ENCODE results near the gene ASRGL1. TPM values are rescaled to one million over a fixed set of nuclear protein-coding genes. Genes with fewer than 3 reads are reported as not detected.
"Not testable (repeated sequence)": the region's sequence is repeated elsewhere in the genome, so short reads cannot be mapped to it uniquely, and the experiment has no call there.

ASRGL1 gene
- polyA plus RNA-seq, 2 of the 4 experiments (the other 2 are of a cell fraction) = 12.7 to 19.5 TPM

DNA sequence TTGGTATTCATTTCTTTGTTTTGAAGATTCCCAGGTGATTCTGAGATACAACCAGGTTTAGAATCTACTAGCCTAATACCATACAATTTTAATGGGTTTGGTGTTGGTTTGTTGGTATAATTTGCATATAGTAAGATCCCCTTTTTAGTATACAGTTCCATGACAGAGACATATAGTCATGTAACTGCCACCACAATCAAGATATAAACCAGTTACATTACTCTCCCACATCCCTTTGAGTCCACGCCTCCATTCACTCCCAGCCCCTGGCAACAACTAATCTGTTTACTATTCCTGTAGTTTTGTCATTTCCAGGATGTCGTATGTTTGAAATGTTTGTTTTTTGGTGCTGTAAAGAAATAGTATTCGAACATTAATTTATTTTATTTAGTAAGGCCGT lies 4.3 kb downstream of the ASRGL1 start:
- DNase-seq (ENCODE audit: low read depth in 1 of 2, low spot score in 1 of 2) = no peak
- H3K4me1 ChIP-seq = no peaks in the 10 kb centered on the region
- 56% methylated on average over 4 of the region's 4 CpGs for WGBS (ENCODE audit: missing lambda C conversion rate)
- H3K4me2 ChIP-seq = no peak overlapping the region
- CTCF ChIA-PET = interaction anchor here (0.6 to 5.6 kb wide), 10 partner anchors 13 to 561 kb away, joined by 4 to 31 read pairs (median 7); no protein-coding TSS in a partner anchor
- no peak for ATAC-seq
- no peaks in the 10 kb centered on the region for H3K9me3 ChIP-seq
- TF ChIP-seq HDAC2 (IDR thresholded peaks at IDR 0.05) = no peak
- TF ChIP-seq EHMT2 (IDR thresholded peaks at IDR 0.05; ENCODE audit: low read depth) = no peak
- no peak for TF ChIP-seq JUN (IDR thresholded peaks at IDR 0.05)
- TF ChIP-seq KDM5A (IDR thresholded peaks at IDR 0.05) = no peak
- no peak for TF ChIP-seq EP300 (IDR thresholded peaks at IDR 0.05)
- no peak for TF ChIP-seq NPAS2 (CRISPR knock-in tag; IDR thresholded peaks at IDR 0.05; ENCODE audit: borderline replicate concordance)
- no peak for TF ChIP-seq RARB (CRISPR knock-in tag; IDR thresholded peaks at IDR 0.05)
- TF ChIP-seq HEYL (CRISPR knock-in tag; IDR thresholded peaks at IDR 0.05) = no peak
- TF ChIP-seq CBX8 (IDR thresholded peaks at IDR 0.05) = no peak
- no peak for TF ChIP-seq CHD2 (IDR thresholded peaks at IDR 0.05; ENCODE audit: low read length, partially characterized antibody)
- no peak for FAIRE-seq
- no peak overlapping the region for H3K27ac ChIP-seq
- H3K4me3 ChIP-seq = no peak overlapping the region
- POLR2A ChIA-PET = interaction anchor here (0.7 kb wide), 1 partner anchor 487 kb away, joined by 7 read pairs; no protein-coding TSS in a partner anchor

- H3K27ac ChIP-seq; H3K4me3 ChIP-seq; ATAC-seq; H3K4me1 ChIP-seq; FAIRE-seq; H3K4me2 ChIP-seq; POLR2A ChIA-PET; H3K9me3 ChIP-seq; DNase-seq (ENCODE audit: low read depth in 1 of 2, low spot score in 1 of 2): not testable (repeated sequence)
- 89% methylated on average over 7 of the region's 7 CpGs for WGBS (ENCODE audit: missing lambda C conversion rate)
- CTCF ChIA-PET = interaction anchor here (0.6 to 1.4 kb wide), 3 partner anchors 32 to 71 kb away, joined by 3 to 4 read pairs (median 3); no protein-coding TSS in a partner anchor
Measured at GRCh38 chr11:62343646-62344190, 6.5 kb downstream of the ASRGL1 start.

GRCh38 chr11:62344210-62344609 lies 7.0 kb downstream of the ASRGL1 start:
- POLR2A ChIA-PET = no interaction called here
- H3K27ac ChIP-seq = no peak overlapping the region
- ATAC-seq (no peak), DNase-seq (ENCODE audit: low read depth in 1 of 2, low spot score in 1 of 2) (no peak), FAIRE-seq (no peak)
- TF ChIP-seq RNF2 (IDR thresholded peaks at IDR 0.05; ENCODE audit: borderline replicate concordance, low read depth) (no peak), FOXS1 (CRISPR knock-in tag; IDR thresholded peaks at IDR 0.05) (no peak), PBX3 (IDR thresholded peaks at IDR 0.05) (no peak), ZSCAN20 (CRISPR knock-in tag; IDR thresholded peaks at IDR 0.05) (no peak), PHF8 (IDR thresholded peaks at IDR 0.05; ENCODE audit: borderline replicate concordance, low read depth) (no peak), HOXB13 (CRISPR knock-in tag; IDR thresholded peaks at IDR 0.05; ENCODE audit: low read depth) (no peak), HES2 (IDR thresholded peaks at IDR 0.05) (no peak), GATA3 (IDR thresholded peaks at IDR 0.05; ENCODE audit: borderline replicate concordance) (no peak), TP53 (CRISPR knock-in tag; IDR thresholded peaks at IDR 0.05) (no peak), CEBPB (IDR thresholded peaks at IDR 0.05) (no peak), FOSL2 (IDR thresholded peaks at IDR 0.05) (no peak), FOSL2 (CRISPR knock-in tag; IDR thresholded peaks at IDR 0.05) (no peak), EP300 (IDR thresholded peaks at IDR 0.05) (no peak), RFX5 (IDR thresholded peaks at IDR 0.05) (no peak), HOXA7 (CRISPR knock-in tag; IDR thresholded peaks at IDR 0.05) (no peak), NR3C1 (IDR thresholded peaks at IDR 0.05) (no peak), MYC (IDR thresholded peaks at IDR 0.05; ENCODE audit: borderline replicate concordance, low read length) (no peak), ZC3H11A (IDR thresholded peaks at IDR 0.05) (no peak), ZNF302 (CRISPR knock-in tag; IDR thresholded peaks at IDR 0.05) (no peak)
- TF ChIP-seq, protein P1, sequence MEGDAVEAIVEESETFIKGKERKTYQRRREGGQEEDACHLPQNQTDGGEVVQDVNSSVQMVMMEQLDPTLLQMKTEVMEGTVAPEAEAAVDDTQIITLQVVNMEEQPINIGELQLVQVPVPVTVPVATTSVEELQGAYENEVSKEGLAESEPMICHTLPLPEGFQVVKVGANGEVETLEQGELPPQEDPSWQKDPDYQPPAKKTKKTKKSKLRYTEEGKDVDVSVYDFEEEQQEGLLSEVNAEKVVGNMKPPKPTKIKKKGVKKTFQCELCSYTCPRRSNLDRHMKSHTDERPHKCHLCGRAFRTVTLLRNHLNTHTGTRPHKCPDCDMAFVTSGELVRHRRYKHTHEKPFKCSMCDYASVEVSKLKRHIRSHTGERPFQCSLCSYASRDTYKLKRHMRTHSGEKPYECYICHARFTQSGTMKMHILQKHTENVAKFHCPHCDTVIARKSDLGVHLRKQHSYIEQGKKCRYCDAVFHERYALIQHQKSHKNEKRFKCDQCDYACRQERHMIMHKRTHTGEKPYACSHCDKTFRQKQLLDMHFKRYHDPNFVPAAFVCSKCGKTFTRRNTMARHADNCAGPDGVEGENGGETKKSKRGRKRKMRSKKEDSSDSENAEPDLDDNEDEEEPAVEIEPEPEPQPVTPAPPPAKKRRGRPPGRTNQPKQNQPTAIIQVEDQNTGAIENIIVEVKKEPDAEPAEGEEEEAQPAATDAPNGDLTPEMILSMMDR (IDR thresholded peaks at IDR 0.05) = no peak
- no peak overlapping the region for H3K4me3 ChIP-seq
- H3K4me1 ChIP-seq = no peaks in the 10 kb centered on the region
- no peaks in the 10 kb centered on the region for H3K9me3 ChIP-seq
- CTCF ChIA-PET = interaction anchor here (0.7 to 1.4 kb wide), 3 partner anchors 31 to 294 kb away, joined by 3 to 4 read pairs (median 3); no protein-coding TSS in a partner anchor
- 76% methylated on average over 1 of the region's 1 CpG for WGBS (ENCODE audit: missing lambda C conversion rate)
- no peak overlapping the region for H3K4me2 ChIP-seq

Measured in A549 (cell line).